Ovary (tissue), 3 donors: ENCODE measurements around the gene HORMAD1.

Experiments used
- EP300 ChIP-seq: sonication (generic); formaldehyde crosslinking; IDR thresholded peaks from one replicate; pipeline ENCODE4 v1.6.1; 2017; ENCODE audit warnings: antibody characterized with exemption
- POLR2A ChIP-seq: fragments of 450-650 bp; IDR thresholded peaks from one replicate; pipeline ENCODE4 v1.6.1; 2017; ENCODE audit warnings: antibody characterized with exemption, mild to moderate bottlenecking, moderate library complexity
- TF ChIP-seq, protein P1 (sequence below), 3 donors: fragments of 450-650 bp in 2 of 3; fragments of 200-600 bp in 1 of 3; IDR thresholded peaks; one replicate each; pipeline versions ENCODE4 v1.5.1 to v1.8.0; 2016 to 2022; ENCODE audit warnings: antibody characterized with exemption in 3 of 3, mild to moderate bottlenecking in 1 of 3
- donor health status: DM: no; HTN: no; CAD: no.

DNA sequence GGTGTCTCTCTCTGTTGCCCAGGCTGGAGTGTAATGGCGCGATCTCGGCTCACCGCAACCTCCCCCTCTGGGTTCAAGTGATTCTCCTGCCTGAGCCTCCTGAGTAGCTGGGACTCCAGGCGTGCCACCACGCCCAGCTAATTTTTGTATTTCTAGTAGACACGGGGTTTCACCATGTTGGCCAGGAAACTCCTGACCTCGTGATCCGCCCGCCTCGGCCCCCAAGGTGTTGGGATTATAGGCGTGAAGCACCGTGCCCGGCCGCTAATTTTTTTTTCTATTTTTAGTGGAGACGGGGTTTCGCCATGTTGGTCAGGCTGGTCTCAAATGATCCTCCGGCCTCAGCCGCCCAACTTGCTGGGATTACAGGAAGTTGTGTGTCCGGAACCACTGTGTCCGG lies 597 bp downstream of the HORMAD1 start:
- TF ChIP-seq, protein P1, sequence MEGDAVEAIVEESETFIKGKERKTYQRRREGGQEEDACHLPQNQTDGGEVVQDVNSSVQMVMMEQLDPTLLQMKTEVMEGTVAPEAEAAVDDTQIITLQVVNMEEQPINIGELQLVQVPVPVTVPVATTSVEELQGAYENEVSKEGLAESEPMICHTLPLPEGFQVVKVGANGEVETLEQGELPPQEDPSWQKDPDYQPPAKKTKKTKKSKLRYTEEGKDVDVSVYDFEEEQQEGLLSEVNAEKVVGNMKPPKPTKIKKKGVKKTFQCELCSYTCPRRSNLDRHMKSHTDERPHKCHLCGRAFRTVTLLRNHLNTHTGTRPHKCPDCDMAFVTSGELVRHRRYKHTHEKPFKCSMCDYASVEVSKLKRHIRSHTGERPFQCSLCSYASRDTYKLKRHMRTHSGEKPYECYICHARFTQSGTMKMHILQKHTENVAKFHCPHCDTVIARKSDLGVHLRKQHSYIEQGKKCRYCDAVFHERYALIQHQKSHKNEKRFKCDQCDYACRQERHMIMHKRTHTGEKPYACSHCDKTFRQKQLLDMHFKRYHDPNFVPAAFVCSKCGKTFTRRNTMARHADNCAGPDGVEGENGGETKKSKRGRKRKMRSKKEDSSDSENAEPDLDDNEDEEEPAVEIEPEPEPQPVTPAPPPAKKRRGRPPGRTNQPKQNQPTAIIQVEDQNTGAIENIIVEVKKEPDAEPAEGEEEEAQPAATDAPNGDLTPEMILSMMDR (IDR thresholded peaks at IDR 0.05) = no peak
- TF ChIP-seq POLR2A (no peak), EP300 (no peak)
